IPS-18c (cell line): ENCODE results near the gene BBS9.

Experiments
- H3K4me3 ChIP-seq: 2 replicates; pipeline ENCODE4 v1.7.0; 2013; ENCODE audit warnings: low read depth, mild to moderate bottlenecking, low read length, moderate library complexity; ENCODE audit not compliant: insufficient read depth
- H3K9me3 ChIP-seq: one replicate; pipeline ENCODE4 v1.6.1; 2013; ENCODE audit warnings: mild to moderate bottlenecking, low read length, moderate library complexity; ENCODE audit not compliant: control insufficient read depth, insufficient read depth

BBS9 gene

DNA sequence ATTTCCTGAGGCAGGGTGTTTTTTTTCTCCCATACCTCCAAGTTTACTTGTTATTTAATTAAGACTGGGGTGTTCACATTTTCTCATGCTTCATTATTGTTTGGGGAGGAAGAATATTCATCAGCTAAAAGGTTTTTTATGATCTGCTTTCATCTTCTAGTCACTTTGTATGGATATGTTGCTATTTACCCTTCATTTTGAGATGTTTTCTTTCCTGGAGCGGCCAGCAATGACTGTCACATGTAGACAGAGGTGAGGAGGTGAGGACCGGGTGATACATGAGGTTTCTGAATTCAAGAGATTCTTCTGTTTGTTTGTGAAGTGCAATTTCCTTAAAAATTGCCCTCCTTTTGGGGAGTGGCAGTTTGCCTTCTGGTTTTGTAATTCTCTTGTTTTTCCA lies 514.2 kb downstream of the BBS9 start:
- H3K9me3 ChIP-seq: no peaks in the 10 kb centered on the region
- H3K4me3 ChIP-seq: no peak overlapping the region

DNA sequence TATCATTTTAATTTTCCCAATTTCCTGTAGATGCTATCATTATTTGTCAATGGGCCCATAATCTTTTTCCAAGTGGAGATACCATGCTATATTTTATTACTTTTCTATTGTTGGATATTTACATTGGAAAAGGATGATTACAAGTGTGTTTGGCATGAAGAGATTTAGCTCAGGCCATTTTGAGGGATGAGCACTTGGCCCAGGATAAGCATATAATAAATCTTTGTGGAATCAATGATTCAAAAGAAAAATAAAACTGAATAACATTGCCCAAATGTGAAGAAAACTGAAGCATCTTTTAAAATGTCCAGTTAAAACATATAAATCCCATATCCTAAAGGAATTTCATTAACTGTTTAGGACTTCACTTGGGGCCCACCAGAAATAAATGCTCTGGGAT lies 515.1 kb downstream of the BBS9 start:
- Histone ChIP-seq H3K9me3 (no peaks in the 10 kb centered on the region), H3K4me3 (no peak overlapping the region)

DNA sequence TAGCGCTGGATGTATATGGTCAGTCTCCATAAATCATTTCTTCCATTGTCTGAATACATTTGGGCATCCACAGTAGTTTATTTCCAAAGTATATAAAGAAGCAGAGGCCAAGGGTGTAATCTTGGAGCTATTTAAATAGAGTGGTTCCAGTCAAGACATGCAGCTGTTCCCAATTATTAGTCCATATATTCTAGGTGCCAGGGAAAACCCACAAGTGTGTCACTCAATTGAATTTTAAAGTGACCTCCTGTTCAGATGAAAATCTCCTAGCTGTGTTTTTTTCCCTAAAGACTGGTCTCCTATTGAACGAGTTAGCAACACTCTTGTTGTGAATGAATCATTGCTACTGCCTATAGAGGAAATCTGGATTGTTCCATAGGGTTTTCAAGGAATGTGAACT lies 515.7 kb downstream of the BBS9 start:
- H3K4me3 ChIP-seq: no peak overlapping the region
- no peaks in the 10 kb centered on the region for H3K9me3 ChIP-seq

DNA sequence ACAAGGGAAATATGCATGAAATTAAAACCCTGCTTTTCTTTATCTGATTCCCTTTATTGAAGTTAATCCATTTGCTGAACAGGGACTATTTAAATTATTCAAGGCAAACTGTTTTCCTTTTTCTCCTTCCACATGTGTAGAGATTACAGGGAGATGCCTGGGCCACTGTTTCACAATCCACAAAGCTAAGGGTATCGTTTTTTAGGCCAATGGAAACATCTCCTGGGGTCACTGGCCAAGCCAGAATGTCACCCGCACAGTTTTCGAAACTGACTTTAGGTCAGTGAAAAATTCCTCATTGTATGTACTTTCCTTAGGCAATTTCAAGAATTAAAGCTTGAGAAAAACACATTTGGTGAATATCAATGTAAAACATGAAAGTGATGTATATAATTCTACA lies 516.8 kb downstream of the BBS9 start:
- Histone ChIP-seq H3K4me3 (no peak overlapping the region), H3K9me3 (no peaks in the 10 kb centered on the region)

DNA sequence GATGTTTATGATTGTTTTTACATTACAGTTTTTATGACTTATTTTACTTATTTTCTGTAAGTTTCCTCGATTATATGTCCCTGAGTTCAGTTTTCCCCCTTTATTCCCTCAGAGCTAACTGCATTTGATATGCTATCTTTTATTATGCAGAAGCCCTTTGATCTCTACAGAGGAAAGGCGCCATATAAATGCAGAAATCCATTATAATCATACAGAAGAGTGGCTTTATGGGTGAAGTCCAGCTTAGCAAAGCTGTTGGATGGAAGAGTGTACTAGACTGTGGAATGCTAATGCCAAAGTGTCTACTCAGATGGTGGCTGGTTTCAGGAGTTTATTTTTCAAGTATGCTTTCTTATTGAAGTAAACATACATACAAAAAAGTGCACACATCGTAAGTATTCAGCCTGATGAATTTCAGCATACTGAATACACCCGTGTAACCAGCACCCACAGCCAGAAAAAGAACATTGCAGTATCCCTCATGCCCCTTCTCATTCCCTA lies 517.6 kb downstream of the BBS9 start:
- H3K9me3 ChIP-seq: no peaks in the 10 kb centered on the region
- no peak overlapping the region for H3K4me3 ChIP-seq

DNA sequence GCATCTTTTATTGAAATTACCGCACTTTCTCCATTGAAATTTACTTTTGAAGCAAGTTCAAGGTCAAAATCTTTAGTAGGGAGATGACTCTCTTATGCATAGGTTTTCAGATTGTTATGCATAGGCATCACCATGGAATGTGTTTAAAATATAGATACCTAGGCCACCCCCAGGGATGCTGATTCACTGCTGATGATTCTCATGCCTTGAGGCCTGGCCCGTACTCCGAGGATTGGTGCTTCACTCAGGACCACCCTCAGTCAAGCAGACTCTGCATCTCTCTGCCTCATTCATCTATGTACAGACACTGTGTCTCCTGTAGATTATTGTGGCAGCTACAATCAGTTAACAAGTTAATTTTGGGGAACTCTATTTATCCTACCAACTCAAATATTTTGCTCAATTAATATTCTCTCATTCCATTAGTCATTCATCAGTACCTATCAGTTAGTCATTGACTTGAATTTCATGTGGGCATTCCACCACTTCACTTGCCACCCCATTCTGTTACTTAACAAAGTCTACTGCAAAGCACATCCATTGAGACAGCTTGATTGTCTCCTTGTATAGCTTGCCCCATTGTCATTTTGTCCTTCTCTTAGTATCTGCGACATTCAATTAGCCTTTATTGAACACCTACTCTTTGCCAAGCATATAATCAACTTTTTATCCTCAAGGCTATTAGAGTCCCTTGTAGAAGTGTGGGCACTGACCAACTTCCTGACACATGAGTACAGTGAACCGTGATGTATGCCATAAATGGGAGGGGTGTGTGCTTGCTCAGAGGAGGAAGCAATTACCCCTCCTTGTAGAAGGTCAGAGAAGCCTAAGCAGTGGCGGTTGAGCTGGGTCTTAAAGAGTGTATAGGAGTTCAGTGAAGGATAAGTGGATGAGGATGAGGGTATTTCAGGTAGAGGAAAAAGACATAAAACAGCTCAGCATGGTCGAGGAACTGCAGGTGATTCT lies 520.4 kb downstream of the BBS9 start:
- no peak overlapping the region for H3K4me3 ChIP-seq
- no peaks in the 10 kb centered on the region for H3K9me3 ChIP-seq

DNA sequence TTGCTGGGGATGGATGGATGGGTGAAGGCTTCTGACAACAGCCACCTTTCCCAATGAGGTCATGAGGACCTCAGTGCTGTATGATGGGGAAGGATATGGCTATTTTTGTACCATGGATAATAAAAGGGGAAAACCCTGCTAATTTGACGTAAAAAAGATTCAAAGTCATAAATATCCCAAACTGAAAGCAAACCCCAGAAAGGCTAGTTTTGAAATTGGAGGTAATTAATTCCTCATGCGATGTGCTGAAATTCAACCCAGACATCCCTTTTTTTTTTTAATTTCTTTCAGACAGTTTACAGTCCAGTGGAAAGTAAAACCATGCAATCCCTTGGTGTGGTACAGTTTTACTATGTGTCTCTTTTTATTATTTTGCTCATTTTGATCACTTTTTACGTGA lies 521.5 kb downstream of the BBS9 start:
- Histone ChIP-seq H3K4me3 (no peak overlapping the region), H3K9me3 (no peaks in the 10 kb centered on the region)

DNA sequence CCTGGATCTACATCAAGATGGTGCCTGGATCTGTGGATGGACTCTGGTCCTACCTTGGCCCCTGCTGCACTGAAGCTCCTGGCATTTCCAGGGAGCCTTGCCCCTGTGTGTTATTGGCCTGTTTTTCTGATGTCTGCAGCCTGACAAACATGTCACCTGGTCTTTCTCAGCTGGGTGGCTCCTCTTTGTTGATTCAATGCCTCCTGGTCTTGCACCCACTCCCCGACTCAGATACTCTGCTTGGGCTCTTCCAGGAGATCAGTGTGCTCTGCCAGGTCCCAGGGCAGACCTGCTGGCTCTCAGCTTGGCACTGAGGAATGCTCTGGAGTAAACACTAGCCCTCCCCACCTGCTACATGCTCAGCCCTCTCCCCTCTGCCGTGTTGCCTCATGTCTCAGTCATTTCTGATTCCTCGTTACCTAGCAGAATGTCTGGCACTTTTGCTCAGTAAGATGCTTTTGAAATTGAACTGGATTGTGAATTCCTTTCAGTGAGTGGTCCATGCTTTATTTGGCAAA lies 522.7 kb downstream of the BBS9 start:
- H3K9me3 ChIP-seq: no peaks in the 10 kb centered on the region
- no peak overlapping the region for H3K4me3 ChIP-seq

DNA sequence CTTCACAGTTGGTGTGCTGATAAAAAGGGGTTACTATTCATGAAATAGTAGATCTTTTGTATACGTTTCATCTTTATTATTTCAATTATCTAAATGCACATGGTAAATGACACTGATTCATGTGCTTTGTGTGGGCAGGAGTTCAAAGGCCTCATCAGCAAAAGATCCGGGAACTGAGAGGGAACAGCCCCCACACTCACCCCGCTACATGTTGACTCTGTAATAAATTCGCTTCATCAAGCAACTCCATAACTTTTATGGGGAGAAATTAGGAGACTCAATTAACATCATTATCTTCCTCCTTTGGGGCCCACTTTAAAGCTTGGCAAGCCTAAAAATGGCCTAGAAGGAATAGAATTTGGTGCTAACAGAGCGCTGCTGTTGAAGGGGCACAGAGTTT lies 525.3 kb downstream of the BBS9 start:
- Histone ChIP-seq H3K4me3 (no peak overlapping the region), H3K9me3 (no peaks in the 10 kb centered on the region)
